Panc1 (cell line): ENCODE results near the gene EFTUD2.

ENCODE experiments used
- POLR2AphosphoS5 ChIP-seq: IDR thresholded peaks from 2 replicates; pipeline ENCODE4 v1.6.1; 2012; ENCODE audit warnings: mild to moderate bottlenecking, low read depth, low read length, moderate library complexity
- REST ChIP-seq, 2 experiments: IDR thresholded peaks; 2 replicates each; pipeline ENCODE4 v1.6.1; 2011 to 2012; ENCODE audit warnings: low read depth in 2 of 2, control low read depth in 1 of 2, low read length in 1 of 2, mild to moderate bottlenecking in 1 of 2, moderate library complexity in 1 of 2; ENCODE audit not compliant: insufficient read depth in 1 of 2
- SIN3A ChIP-seq: IDR thresholded peaks from 2 replicates; pipeline ENCODE4 v1.6.1; 2012; ENCODE audit warnings: low read depth, mild to moderate bottlenecking, low read length, moderate library complexity, borderline replicate concordance; ENCODE audit not compliant: insufficient read depth
- TF ChIP-seq, protein P1 (sequence below): fragments of 450-650 bp; IDR thresholded peaks from 2 replicates; pipeline ENCODE4 v1.5.1; 2017; ENCODE audit warnings: mild to moderate bottlenecking

- no peak for TF ChIP-seq SIN3A
- no peak for TF ChIP-seq POLR2AphosphoS5
- TF ChIP-seq, protein P1, sequence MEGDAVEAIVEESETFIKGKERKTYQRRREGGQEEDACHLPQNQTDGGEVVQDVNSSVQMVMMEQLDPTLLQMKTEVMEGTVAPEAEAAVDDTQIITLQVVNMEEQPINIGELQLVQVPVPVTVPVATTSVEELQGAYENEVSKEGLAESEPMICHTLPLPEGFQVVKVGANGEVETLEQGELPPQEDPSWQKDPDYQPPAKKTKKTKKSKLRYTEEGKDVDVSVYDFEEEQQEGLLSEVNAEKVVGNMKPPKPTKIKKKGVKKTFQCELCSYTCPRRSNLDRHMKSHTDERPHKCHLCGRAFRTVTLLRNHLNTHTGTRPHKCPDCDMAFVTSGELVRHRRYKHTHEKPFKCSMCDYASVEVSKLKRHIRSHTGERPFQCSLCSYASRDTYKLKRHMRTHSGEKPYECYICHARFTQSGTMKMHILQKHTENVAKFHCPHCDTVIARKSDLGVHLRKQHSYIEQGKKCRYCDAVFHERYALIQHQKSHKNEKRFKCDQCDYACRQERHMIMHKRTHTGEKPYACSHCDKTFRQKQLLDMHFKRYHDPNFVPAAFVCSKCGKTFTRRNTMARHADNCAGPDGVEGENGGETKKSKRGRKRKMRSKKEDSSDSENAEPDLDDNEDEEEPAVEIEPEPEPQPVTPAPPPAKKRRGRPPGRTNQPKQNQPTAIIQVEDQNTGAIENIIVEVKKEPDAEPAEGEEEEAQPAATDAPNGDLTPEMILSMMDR: no peak
- no peak for TF ChIP-seq REST (IDR thresholded peaks at IDR 0.05; ENCODE audit: insufficient read depth in 1 of 2, low read depth in 2 of 2, low read length in 1 of 2)
Observed at GRCh38 chr17:44922136-44922535, 22.9 kb upstream of the EFTUD2 start.
